Measurements from ENCODE around the gene HMGA1. TPM values are rescaled to one million over a fixed set of nuclear protein-coding genes. Genes with fewer than 3 reads are reported as not detected.

The HMGA1 gene
- total RNA-seq, 4 donors from 2014 or later = 118 to 309 (median 193) TPM

- Histone ChIP-seq H3K27ac (peak overlapping the region in 1 of 4 donors; percentile 94), H3K4me3 (no peak overlapping the region), H3K4me1 (peaks cover 12 to 75% (median 40%) of the 10 kb centered on the region in 3 donors), H3K27me3 (no peaks in the 10 kb centered on the region), H3K9me3 (no peaks in the 10 kb centered on the region), H3K36me3 (peaks cover 4 to 49% (median 16%) of the 10 kb centered on the region in 3 donors)
- TF ChIP-seq POLR2A (IDR thresholded peaks at IDR 0.05) (no peak), CTCF (IDR thresholded peaks at IDR 0.05) (no peak)
- DNase-seq = no peak
- 89 to 96% methylated on average over 2 of the region's 2 CpGs for WGBS, 2 donors
- intact Hi-C loops (cut with DNase I) = no loop called here
Observed at GRCh38 chr6:34239893-34240292, 3.2 kb downstream of the HMGA1 start.

DNA sequence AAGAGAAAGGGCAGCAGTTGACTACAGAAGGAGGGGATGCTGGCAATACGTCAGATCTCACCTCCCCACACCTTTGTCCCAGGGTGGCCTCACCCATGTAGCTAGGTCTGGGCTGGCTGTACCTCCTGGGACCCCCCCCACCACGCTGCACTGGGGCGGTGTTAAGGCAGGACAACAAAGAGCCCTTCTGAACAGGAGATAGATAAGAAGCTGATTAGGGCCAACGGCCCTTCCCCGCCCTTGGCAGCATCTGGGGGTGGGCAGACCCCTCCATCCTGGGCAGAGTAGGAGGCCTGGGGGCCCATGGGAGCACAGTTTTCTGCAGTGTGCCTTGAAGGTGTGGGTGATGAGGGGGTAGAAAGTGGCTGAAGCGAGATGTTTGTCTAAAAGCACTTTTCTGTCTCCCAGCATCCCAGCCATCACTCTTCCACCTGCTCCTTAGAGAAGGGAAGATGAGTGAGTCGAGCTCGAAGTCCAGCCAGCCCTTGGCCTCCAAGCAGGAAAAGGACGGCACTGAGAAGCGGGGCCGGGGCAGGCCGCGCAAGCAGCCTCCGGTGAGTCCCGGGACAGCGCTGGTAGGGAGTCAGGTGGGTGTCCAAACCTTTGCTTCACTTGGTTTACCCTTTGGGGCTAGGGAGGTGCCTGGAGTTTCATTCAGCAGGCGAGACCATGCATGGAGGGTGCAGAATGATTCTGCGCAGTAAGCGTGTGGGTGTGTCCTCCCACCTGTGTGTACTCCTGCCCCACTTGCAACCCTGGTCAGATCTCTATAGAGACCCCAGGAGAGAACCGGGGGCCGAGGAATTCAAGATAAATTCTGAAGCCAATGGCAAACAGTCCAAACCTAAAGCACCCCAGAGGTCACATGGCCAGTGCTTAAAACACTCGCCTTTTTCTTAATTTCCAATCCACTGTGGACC is 3.9 kb downstream of the HMGA1 start:
- TF ChIP-seq POLR2A (IDR thresholded peaks at IDR 0.05) (no peak), CTCF (IDR thresholded peaks at IDR 0.05) (no peak)
- Histone ChIP-seq H3K27me3 (no peaks in the 10 kb centered on the region), H3K9me3 (no peaks in the 10 kb centered on the region), H3K4me3 (no peak overlapping the region), H3K36me3 (peaks cover 4 to 54% (median 16%) of the 10 kb centered on the region in 3 donors), H3K27ac (no peak overlapping the region), H3K4me1 (peaks cover 15 to 75% (median 41%) of the 10 kb centered on the region in 3 donors)
- intact Hi-C loops (cut with DNase I) = no loop called here
- 86 to 89% methylated on average over 11 to 14 of the region's 22 CpGs for WGBS, 2 donors
- no peak for DNase-seq

- Histone ChIP-seq H3K4me1 (peaks cover 15 to 75% (median 32%) of the 10 kb centered on the region in 3 donors), H3K36me3 (peaks cover 4 to 64% (median 16%) of the 10 kb centered on the region in 3 donors), H3K27me3 (no peaks in the 10 kb centered on the region), H3K4me3 (no peak overlapping the region), H3K27ac (no peak overlapping the region), H3K9me3 (no peaks in the 10 kb centered on the region)
- TF ChIP-seq CTCF (IDR thresholded peaks at IDR 0.05) = no peak
- no peak for TF ChIP-seq POLR2A (IDR thresholded peaks at IDR 0.05)
- WGBS, 2 donors = 80 to 89% methylated on average over 13 of the region's 13 CpGs
- no peak for DNase-seq
- intact Hi-C loops (cut with DNase I) = no loop called here
Observed at GRCh38 chr6:34241351-34242215, 4.9 kb downstream of the HMGA1 start.

GRCh38 chr6:34242252-34243130 is 5.8 kb downstream of the HMGA1 start:
- Histone ChIP-seq H3K27me3 (no peaks in the 10 kb centered on the region), H3K36me3 (peaks cover 4 to 66% (median 16%) of the 10 kb centered on the region in 3 donors), H3K4me1 (peaks cover 17 to 83% (median 35%) of the 10 kb centered on the region in 3 donors), H3K9me3 (no peaks in the 10 kb centered on the region), H3K4me3 (no peak overlapping the region), H3K27ac (peak overlapping the region in 1 of 4 donors; percentile 79)
- intact Hi-C loops (cut with DNase I) = no loop called here
- DNase-seq = no peak
- WGBS, 2 donors = 52 to 59% methylated on average over 5 to 7 of the region's 7 CpGs
- TF ChIP-seq CTCF (IDR thresholded peaks at IDR 0.05) (no peak), POLR2A (IDR thresholded peaks at IDR 0.05) (no peak)
